Fibroblast of pulmonary artery (primary cell): ENCODE measurements around the gene ADGRA3.

Source experiments
- DNase-seq: peaks from one replicate; pipeline ENCODE4 v3.0.0-alpha.2; 2010; ENCODE audit warnings: low read depth
- H3K4me3 ChIP-seq: replicated peaks from 2 replicates; pipeline ENCODE4 v1.5.1; 2011; ENCODE audit warnings: low read depth, mild to moderate bottlenecking, control low read depth, low read length, moderate library complexity
- CTCF ChIP-seq: IDR thresholded peaks from 2 replicates; pipeline ENCODE4 v1.5.1; 2011; ENCODE audit warnings: mild to moderate bottlenecking, control low read depth, low read length, inconsistent platforms; ENCODE audit errors: missing control alignments

ADGRA3 gene

GRCh38 chr4:22539251-22539650, 23.4 kb upstream of the ADGRA3 start:
- no peak overlapping the region for H3K4me3 ChIP-seq
- DNase-seq, result no peak
- TF ChIP-seq CTCF, result no peak

GRCh38 chr4:22537864-22538263, 22.0 kb upstream of the ADGRA3 start:
- no peak for DNase-seq
- H3K4me3 ChIP-seq, result no peak overlapping the region
- no peak for TF ChIP-seq CTCF

GRCh38 chr4:22534374-22534773, 18.5 kb upstream of the ADGRA3 start:
- no peak overlapping the region for H3K4me3 ChIP-seq
- no peak for TF ChIP-seq CTCF
- no peak for DNase-seq

- no peak overlapping the region for H3K4me3 ChIP-seq
- TF ChIP-seq CTCF, result no peak
- DNase-seq, result no peak
Measured at GRCh38 chr4:22532896-22533295, 17.0 kb upstream of the ADGRA3 start.

GRCh38 chr4:22532117-22532516, 16.3 kb upstream of the ADGRA3 start:
- no peak overlapping the region for H3K4me3 ChIP-seq
- TF ChIP-seq CTCF, result no peak
- DNase-seq, result no peak

- H3K4me3 ChIP-seq, result no peak overlapping the region
- TF ChIP-seq CTCF, result no peak
- DNase-seq, result no peak
Measured at GRCh38 chr4:22531311-22532019, 15.6 kb upstream of the ADGRA3 start.

DNA sequence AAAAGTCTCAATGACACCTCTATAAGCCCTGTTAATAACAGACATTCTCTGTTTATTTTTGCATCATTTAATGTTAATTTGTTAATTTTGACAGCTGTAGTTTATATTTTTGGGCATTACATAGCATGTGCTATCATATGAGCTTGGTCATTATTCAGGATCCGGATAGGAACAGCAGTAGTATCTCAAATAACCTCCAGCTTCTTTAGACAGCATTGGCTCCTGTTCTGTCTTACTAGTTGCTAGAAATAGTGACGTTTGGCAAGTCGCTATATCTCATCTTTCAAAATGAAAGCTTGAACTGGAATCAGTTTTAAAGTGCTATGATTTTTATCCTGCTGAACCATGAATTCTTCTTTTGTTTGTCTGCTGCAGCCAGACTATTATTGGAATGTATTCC, 9.0 kb upstream of the ADGRA3 start:
- no peak overlapping the region for H3K4me3 ChIP-seq
- no peak for TF ChIP-seq CTCF
- DNase-seq, result no peak
